CD1c-positive myeloid dendritic cell (primary cell): ENCODE results near the gene PSAT1.

ENCODE experiments used
- DNase-seq: peaks from one replicate; pipeline ENCODE4 v3.0.0-alpha.2; 2016; ENCODE audit errors: extremely low spot score

Gene PSAT1

GRCh38 chr9:78316166-78316892 is 19.4 kb downstream of the PSAT1 start:
- DNase-seq: no peak

GRCh38 chr9:78319197-78320029 is 22.5 kb downstream of the PSAT1 start:
- DNase-seq: no peak

- DNase-seq: no peak
These were observed 23.2 kb downstream of the PSAT1 start for GRCh38 chr9:78320030-78320693.

GRCh38 chr9:78320875-78321496 is 24.1 kb downstream of the PSAT1 start:
- no peak for DNase-seq

GRCh38 chr9:78321505-78321904 is 24.6 kb downstream of the PSAT1 start:
- no peak for DNase-seq

- no peak for DNase-seq
These were observed 27.2 kb downstream of the PSAT1 start for GRCh38 chr9:78324068-78324650.

- no peak for DNase-seq
These were observed 27.8 kb downstream of the PSAT1 start for GRCh38 chr9:78324682-78325081.

GRCh38 chr9:78325343-78325742 is 28.4 kb downstream of the PSAT1 start:
- no peak for DNase-seq

GRCh38 chr9:78325846-78326360 is 29.0 kb downstream of the PSAT1 start:
- no peak for DNase-seq

- DNase-seq: no peak
These were observed 29.6 kb downstream of the PSAT1 start for GRCh38 chr9:78326564-78326963.

GRCh38 chr9:78332381-78332780 is 35.5 kb downstream of the PSAT1 start:
- no peak for DNase-seq

GRCh38 chr9:78348848-78349247 is 51.9 kb downstream of the PSAT1 start:
- no peak for DNase-seq

GRCh38 chr9:78351816-78352215 is 54.9 kb downstream of the PSAT1 start:
- no peak for DNase-seq

GRCh38 chr9:78354324-78354973 is 57.5 kb downstream of the PSAT1 start:
- no peak for DNase-seq

- DNase-seq: no peak
These were observed 58.1 kb downstream of the PSAT1 start for GRCh38 chr9:78354989-78355388.

GRCh38 chr9:78356634-78357033 is 59.7 kb downstream of the PSAT1 start:
- DNase-seq: no peak

- DNase-seq: no peak
These were observed 60.4 kb downstream of the PSAT1 start for GRCh38 chr9:78357165-78357873.

- no peak for DNase-seq
These were observed 61.6 kb downstream of the PSAT1 start for GRCh38 chr9:78358329-78359051.

GRCh38 chr9:78363221-78363620 is 66.3 kb downstream of the PSAT1 start:
- DNase-seq: no peak
